ENCODE measurements around the gene ARHGEF5.
"Not testable (repeated sequence)": the region's sequence is repeated elsewhere in the genome, so short reads cannot be mapped to it uniquely, and the experiment has no call there.

The ARHGEF5 gene

DNA sequence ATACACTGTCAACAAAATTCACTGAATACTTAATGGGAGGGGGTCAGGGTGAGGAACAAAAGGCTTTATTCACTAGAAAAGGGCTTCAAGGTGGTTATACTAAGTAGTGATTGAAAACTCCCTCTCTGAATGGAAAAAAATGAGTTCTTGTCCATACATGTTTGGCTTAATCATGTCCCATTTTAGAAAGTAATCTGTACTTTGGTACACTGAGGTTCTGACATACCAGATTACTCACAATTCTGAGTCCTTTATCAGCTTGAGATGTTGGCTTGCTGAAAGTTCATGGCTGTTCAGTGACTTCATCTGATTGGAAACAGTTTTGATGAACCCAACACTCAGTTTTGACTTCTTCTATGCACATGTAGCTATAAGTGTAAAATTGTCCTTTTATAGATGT lies 61.1 kb downstream of the ARHGEF5 start:
- H3K4me3 ChIP-seq (ENCODE audit: low read length, poor library complexity, severe bottlenecking): no peak overlapping the region
- no peak overlapping the region for H3K4me2 ChIP-seq (ENCODE audit: low read depth, low read length, poor library complexity, severe bottlenecking)
- H3K4me1 ChIP-seq (ENCODE audit: insufficient read depth, low read length, poor library complexity, severe bottlenecking): no peaks in the 10 kb centered on the region
- H3F3A ChIP-seq (ENCODE audit: low read depth): no peaks in the 10 kb centered on the region
- no peaks in the 10 kb centered on the region for H3K27me3 ChIP-seq (ENCODE audit: insufficient read depth, low read length, poor library complexity, severe bottlenecking)
- H3K9me3 ChIP-seq (ENCODE audit: insufficient read depth, low read depth, low read length): no peaks in the 10 kb centered on the region
- no peak overlapping the region for H3K9ac ChIP-seq (ENCODE audit: low read depth, low read length, poor library complexity, severe bottlenecking)
- H3K9me2 ChIP-seq (replicated peaks; ENCODE audit: low read depth, low read length): no peaks in the 10 kb centered on the region
- no peak overlapping the region for H2AFZ ChIP-seq (ENCODE audit: low read length)
- H3K36me3 ChIP-seq (ENCODE audit: insufficient read depth, low read length): no peaks in the 10 kb centered on the region
- TF ChIP-seq, protein P1, sequence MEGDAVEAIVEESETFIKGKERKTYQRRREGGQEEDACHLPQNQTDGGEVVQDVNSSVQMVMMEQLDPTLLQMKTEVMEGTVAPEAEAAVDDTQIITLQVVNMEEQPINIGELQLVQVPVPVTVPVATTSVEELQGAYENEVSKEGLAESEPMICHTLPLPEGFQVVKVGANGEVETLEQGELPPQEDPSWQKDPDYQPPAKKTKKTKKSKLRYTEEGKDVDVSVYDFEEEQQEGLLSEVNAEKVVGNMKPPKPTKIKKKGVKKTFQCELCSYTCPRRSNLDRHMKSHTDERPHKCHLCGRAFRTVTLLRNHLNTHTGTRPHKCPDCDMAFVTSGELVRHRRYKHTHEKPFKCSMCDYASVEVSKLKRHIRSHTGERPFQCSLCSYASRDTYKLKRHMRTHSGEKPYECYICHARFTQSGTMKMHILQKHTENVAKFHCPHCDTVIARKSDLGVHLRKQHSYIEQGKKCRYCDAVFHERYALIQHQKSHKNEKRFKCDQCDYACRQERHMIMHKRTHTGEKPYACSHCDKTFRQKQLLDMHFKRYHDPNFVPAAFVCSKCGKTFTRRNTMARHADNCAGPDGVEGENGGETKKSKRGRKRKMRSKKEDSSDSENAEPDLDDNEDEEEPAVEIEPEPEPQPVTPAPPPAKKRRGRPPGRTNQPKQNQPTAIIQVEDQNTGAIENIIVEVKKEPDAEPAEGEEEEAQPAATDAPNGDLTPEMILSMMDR (conservative IDR thresholded peaks at IDR 0.05; ENCODE audit: low read length): no peak
- no peak for TF ChIP-seq EZH2phosphoT487 (IDR thresholded peaks at IDR 0.05; ENCODE audit: borderline replicate concordance)
- H4K20me1 ChIP-seq (ENCODE audit: insufficient read depth, low read length, poor library complexity, severe bottlenecking): no peaks in the 10 kb centered on the region
- no peaks in the 10 kb centered on the region for H3K79me2 ChIP-seq (ENCODE audit: insufficient read depth, low read length)

GRCh38 chr7:144418931-144419330 lies 63.7 kb downstream of the ARHGEF5 start:
- not testable (repeated sequence) for H3K4me2 ChIP-seq (ENCODE audit: low read depth, low read length, poor library complexity, severe bottlenecking); H4K20me1 ChIP-seq (ENCODE audit: insufficient read depth, low read length, poor library complexity, severe bottlenecking); H3K4me1 ChIP-seq (ENCODE audit: insufficient read depth, low read length, poor library complexity, severe bottlenecking); H3K79me2 ChIP-seq (ENCODE audit: insufficient read depth, low read length); H3K4me3 ChIP-seq (ENCODE audit: low read length, poor library complexity, severe bottlenecking); H3K27me3 ChIP-seq (ENCODE audit: insufficient read depth, low read length, poor library complexity, severe bottlenecking); H3K9me3 ChIP-seq (ENCODE audit: insufficient read depth, low read depth, low read length); H2AFZ ChIP-seq (ENCODE audit: low read length); H3K9ac ChIP-seq (ENCODE audit: low read depth, low read length, poor library complexity, severe bottlenecking); H3F3A ChIP-seq (ENCODE audit: low read depth); H3K36me3 ChIP-seq (ENCODE audit: insufficient read depth, low read length); H3K9me2 ChIP-seq (replicated peaks; ENCODE audit: low read depth, low read length)

DNA sequence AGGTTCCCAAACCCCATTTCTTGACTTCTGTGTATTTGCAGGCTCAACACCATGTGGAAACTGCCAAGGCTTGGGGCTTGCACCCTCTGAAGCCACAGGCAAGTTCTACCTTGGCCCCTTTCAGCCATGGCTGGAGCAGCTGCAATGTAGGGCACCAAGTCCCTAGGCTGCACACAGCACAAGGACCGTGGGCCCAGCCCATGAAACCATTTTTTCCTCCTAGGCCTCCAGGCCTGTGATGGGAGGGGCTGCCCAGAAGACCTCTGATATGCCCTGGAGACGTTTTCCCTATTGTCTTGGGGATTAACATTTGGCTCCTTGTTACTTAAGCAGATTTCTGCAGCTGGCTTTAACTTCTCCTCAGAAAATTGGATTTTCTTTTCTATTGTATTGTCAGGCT lies 72.3 kb downstream of the ARHGEF5 start:
- not testable (repeated sequence) for H3K4me3 ChIP-seq (ENCODE audit: low read length, poor library complexity, severe bottlenecking); H3K9me2 ChIP-seq (replicated peaks; ENCODE audit: low read depth, low read length); H4K20me1 ChIP-seq (ENCODE audit: insufficient read depth, low read length, poor library complexity, severe bottlenecking); H3K4me1 ChIP-seq (ENCODE audit: insufficient read depth, low read length, poor library complexity, severe bottlenecking); H3F3A ChIP-seq (ENCODE audit: low read depth); H3K27me3 ChIP-seq (ENCODE audit: insufficient read depth, low read length, poor library complexity, severe bottlenecking); H3K79me2 ChIP-seq (ENCODE audit: insufficient read depth, low read length); H3K9ac ChIP-seq (ENCODE audit: low read depth, low read length, poor library complexity, severe bottlenecking); H3K36me3 ChIP-seq (ENCODE audit: insufficient read depth, low read length); H3K4me2 ChIP-seq (ENCODE audit: low read depth, low read length, poor library complexity, severe bottlenecking); H3K9me3 ChIP-seq (ENCODE audit: insufficient read depth, low read depth, low read length); H2AFZ ChIP-seq (ENCODE audit: low read length)

DNA sequence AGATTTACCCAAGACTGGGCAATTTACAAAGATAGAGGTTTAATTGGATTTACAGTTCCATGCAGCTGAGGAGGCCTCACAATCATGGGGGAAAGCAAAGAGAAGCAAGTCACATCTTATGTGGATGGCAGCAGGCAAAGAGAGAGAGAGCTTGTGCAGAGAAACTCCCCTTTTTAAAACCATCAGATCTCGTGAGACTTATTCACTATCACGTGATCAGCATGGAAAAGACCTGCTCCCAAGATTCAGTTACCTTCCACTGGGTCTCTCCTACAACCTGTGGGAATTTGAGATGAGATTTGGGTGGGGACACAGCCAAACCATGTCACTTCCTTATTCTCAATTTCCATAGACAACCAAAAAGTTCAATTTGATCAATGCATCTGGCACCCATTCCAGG lies 73.2 kb downstream of the ARHGEF5 start:
- Histone ChIP-seq H3K9me2 (replicated peaks; ENCODE audit: low read depth, low read length) (no peaks in the 10 kb centered on the region), H3F3A (ENCODE audit: low read depth) (no peaks in the 10 kb centered on the region), H2AFZ (ENCODE audit: low read length) (no peak overlapping the region), H3K4me3 (ENCODE audit: low read length, poor library complexity, severe bottlenecking) (no peak overlapping the region), H3K79me2 (ENCODE audit: insufficient read depth, low read length) (no peaks in the 10 kb centered on the region), H3K27me3 (ENCODE audit: insufficient read depth, low read length, poor library complexity, severe bottlenecking) (no peaks in the 10 kb centered on the region), H3K4me2 (ENCODE audit: low read depth, low read length, poor library complexity, severe bottlenecking) (no peak overlapping the region), H4K20me1 (ENCODE audit: insufficient read depth, low read length, poor library complexity, severe bottlenecking) (no peaks in the 10 kb centered on the region), H3K9ac (ENCODE audit: low read depth, low read length, poor library complexity, severe bottlenecking) (no peak overlapping the region), H3K36me3 (ENCODE audit: insufficient read depth, low read length) (no peaks in the 10 kb centered on the region), H3K9me3 (ENCODE audit: insufficient read depth, low read depth, low read length) (no peaks in the 10 kb centered on the region), H3K4me1 (ENCODE audit: insufficient read depth, low read length, poor library complexity, severe bottlenecking) (no peaks in the 10 kb centered on the region)
- TF ChIP-seq, protein P1 (conservative IDR thresholded peaks at IDR 0.05; ENCODE audit: low read length): no peak
- no peak for TF ChIP-seq EZH2phosphoT487 (IDR thresholded peaks at IDR 0.05; ENCODE audit: borderline replicate concordance)
